Measurements from ENCODE around the gene GRB10.

The GRB10 gene

DNA sequence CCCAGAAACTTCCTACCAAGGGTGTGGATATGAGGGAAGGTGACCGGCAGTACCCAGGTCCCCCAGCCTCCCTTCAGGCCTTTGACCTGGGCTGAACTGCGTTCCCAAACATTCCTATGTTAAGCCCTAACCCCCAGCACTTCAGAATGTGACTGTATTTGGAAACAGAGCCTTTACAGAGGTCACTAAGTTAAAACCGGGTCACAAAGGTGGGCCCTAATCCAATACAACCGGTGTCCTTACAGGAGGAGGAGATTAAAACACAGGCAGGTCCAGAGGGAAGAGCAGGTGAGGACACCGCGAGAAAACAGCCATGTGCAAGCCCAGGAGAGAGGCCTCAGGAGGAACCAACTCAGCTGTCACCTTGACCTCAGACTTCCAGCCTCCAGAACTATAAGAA, 28.0 kb downstream of the GRB10 start:
- FAIRE-seq, result no peak
- no peak for DNase-seq (ENCODE audit: insufficient read length, low spot score)
- TF ChIP-seq SPI1 (IDR thresholded peaks at IDR 0.05; ENCODE audit: low read depth, low read length) (no peak), PAX5 (IDR thresholded peaks at IDR 0.05; ENCODE audit: insufficient read depth, low read length, severe bottlenecking) (no peak), POU2F2 (IDR thresholded peaks at IDR 0.05; ENCODE audit: low read depth, low read length) (no peak), POLR2AphosphoS5 (IDR thresholded peaks at IDR 0.05; ENCODE audit: low read depth, low read length) (no peak), POLR2A (IDR thresholded peaks at IDR 0.05; ENCODE audit: low read depth, low read length) (no peak), TAF1 (IDR thresholded peaks at IDR 0.05; ENCODE audit: low read depth, low read length) (no peak)

DNA sequence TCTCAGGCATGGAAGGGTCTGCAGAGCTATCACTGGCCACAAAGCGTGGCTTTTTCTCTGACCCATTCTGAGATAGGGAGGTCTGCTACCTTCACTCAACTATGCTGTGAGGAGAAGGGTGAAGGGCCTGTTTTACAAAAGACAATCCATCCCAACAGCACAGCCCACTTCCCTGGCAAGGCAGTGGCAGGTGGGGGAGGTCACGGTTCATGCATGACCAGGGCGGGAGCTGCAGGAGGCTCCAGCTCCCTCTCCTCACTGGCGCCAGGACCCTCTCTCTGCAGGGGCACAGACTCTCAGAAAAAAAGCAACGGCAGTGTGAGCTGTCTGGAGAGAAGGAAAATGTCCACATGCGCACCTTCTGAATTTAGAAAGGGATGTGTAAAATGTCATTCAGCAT, 28.5 kb downstream of the GRB10 start:
- no peak for FAIRE-seq

DNA sequence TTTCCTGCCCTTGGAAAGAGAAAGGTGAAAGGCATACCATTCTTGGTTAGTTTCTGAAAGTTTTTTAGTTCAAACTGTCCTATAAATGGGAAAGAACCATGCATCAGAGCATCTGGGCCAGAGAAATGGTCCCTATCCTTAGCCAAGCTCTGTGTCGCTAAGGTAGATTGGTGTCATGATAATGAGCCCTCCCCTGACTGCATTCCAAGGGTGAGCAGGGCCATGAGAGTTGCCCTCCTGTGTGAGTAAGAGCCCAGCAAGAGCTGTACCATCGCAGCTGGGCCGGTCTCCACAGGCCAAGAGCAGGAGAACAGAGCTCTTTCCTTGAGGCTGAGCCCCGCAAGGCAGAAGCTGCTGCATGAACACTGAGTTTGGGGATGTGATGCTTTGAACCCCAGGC, 30.3 kb downstream of the GRB10 start:
- no peak for DNase-seq (ENCODE audit: insufficient read length, low spot score)
- no peak for FAIRE-seq
- TF ChIP-seq POU2F2 (IDR thresholded peaks at IDR 0.05; ENCODE audit: low read depth, low read length) (no peak), SPI1 (IDR thresholded peaks at IDR 0.05; ENCODE audit: low read depth, low read length) (no peak), POLR2AphosphoS5 (IDR thresholded peaks at IDR 0.05; ENCODE audit: low read depth, low read length) (no peak), POLR2A (IDR thresholded peaks at IDR 0.05; ENCODE audit: low read depth, low read length) (no peak), PAX5 (IDR thresholded peaks at IDR 0.05; ENCODE audit: insufficient read depth, low read length, severe bottlenecking) (no peak), TAF1 (IDR thresholded peaks at IDR 0.05; ENCODE audit: low read depth, low read length) (no peak)

More for the DNA sequence above, 28.5 kb downstream of the GRB10 start:
- no peak for DNase-seq (ENCODE audit: insufficient read length, low spot score)
- TF ChIP-seq POU2F2 (IDR thresholded peaks at IDR 0.05; ENCODE audit: low read depth, low read length) (no peak), SPI1 (IDR thresholded peaks at IDR 0.05; ENCODE audit: low read depth, low read length) (no peak), POLR2AphosphoS5 (IDR thresholded peaks at IDR 0.05; ENCODE audit: low read depth, low read length) (no peak), TAF1 (IDR thresholded peaks at IDR 0.05; ENCODE audit: low read depth, low read length) (no peak), PAX5 (IDR thresholded peaks at IDR 0.05; ENCODE audit: insufficient read depth, low read length, severe bottlenecking) (no peak), POLR2A (IDR thresholded peaks at IDR 0.05; ENCODE audit: low read depth, low read length) (no peak)

DNA sequence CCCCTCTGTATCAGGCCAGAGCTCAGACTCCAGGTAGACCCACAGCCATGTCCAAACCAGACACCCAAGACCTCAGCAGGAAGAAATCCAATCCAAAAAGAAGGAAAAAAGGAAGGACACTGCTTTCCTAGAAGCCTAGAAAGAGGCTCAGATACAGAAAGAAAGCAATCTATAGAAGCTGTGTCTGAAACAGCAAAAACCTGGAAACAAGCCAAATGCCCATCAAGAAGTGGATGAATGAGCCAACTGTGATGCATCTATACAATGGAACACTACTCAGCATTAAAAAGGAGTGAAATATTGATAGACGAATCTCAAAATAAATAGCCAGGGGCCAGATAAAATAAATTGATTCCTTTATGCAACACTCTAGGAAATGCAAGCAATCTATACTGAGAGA, 31.6 kb downstream of the GRB10 start:
- no peak for DNase-seq (ENCODE audit: insufficient read length, low spot score)
- no peak for TF ChIP-seq TAF1 (IDR thresholded peaks at IDR 0.05; ENCODE audit: low read depth, low read length)
- no peak for FAIRE-seq

DNA sequence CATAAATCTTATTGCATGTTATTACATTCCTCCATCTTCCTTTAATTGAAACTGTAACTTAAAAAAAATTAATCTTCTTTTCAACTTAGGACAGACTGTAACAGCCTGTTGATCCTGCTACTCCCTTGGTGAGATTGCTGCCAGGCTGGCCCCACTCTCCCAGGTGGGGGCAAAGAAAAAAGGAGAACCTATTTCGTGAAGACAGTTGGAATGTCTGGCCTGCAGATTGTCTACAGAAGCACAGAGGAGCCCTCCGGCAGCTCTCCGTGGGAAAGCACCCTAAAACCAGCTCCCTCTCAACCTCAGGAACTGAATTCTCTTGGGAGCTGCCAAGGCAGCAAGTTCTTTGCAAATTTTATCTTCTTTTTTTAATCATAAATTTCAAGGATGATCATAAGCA, 32.8 kb downstream of the GRB10 start:
- FAIRE-seq (no peak), DNase-seq (ENCODE audit: insufficient read length, low spot score) (no peak)
- TF ChIP-seq POU2F2 (IDR thresholded peaks at IDR 0.05; ENCODE audit: low read depth, low read length) (no peak), TAF1 (IDR thresholded peaks at IDR 0.05; ENCODE audit: low read depth, low read length) (no peak), SPI1 (IDR thresholded peaks at IDR 0.05; ENCODE audit: low read depth, low read length) (no peak), POLR2AphosphoS5 (IDR thresholded peaks at IDR 0.05; ENCODE audit: low read depth, low read length) (no peak), POLR2A (IDR thresholded peaks at IDR 0.05; ENCODE audit: low read depth, low read length) (no peak), PAX5 (IDR thresholded peaks at IDR 0.05; ENCODE audit: insufficient read depth, low read length, severe bottlenecking) (no peak)

DNA sequence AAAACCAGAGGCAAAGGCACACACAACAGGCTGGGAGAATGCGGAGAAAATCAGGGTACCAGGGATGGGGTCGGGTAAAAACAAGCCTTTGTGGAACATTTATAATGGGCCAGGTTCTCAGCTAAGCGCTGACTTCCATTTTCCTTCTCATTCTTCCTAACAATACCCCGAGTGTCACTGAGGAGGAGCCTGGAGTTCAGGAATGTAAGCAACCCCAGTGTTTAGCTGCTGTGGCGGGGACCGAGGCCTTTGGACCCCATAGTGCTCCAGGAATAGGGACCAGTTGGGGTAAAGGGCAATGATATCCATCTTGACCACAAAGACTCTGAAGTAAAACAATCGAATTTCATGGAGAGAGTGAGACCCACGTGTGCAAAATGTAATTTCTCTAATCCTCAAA, 34.2 kb downstream of the GRB10 start:
- TF ChIP-seq POLR2AphosphoS5 (IDR thresholded peaks at IDR 0.05; ENCODE audit: low read depth, low read length), result no peak
- no peak for TF ChIP-seq TAF1 (IDR thresholded peaks at IDR 0.05; ENCODE audit: low read depth, low read length)
- TF ChIP-seq SPI1 (IDR thresholded peaks at IDR 0.05; ENCODE audit: low read depth, low read length), result no peak
- no peak for TF ChIP-seq POLR2A (IDR thresholded peaks at IDR 0.05; ENCODE audit: low read depth, low read length)
- no peak for TF ChIP-seq PAX5 (IDR thresholded peaks at IDR 0.05; ENCODE audit: insufficient read depth, low read length, severe bottlenecking)
- no peak for TF ChIP-seq POU2F2 (IDR thresholded peaks at IDR 0.05; ENCODE audit: low read depth, low read length)
- no peak for FAIRE-seq

DNA sequence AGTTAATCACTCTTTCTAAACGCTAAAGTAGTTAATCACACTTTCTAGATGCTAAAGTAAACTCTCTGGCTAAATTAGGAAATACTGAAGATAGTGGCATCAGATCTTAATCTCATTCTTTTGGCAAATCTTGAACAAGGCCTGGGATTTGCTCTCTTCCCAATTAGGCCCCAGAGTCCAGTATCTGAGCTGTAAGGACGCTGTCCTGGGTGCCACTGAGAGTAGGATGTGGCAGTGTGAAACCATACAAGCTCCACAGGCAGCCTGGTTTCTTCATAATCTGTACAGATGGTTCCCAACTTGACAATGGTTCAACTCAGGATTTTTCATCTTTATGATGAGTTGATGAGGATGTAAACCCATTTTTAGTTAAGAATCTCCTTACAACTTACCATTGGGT, 36.9 kb downstream of the GRB10 start:
- TF ChIP-seq TAF1 (IDR thresholded peaks at IDR 0.05; ENCODE audit: low read depth, low read length) (no peak), SPI1 (IDR thresholded peaks at IDR 0.05; ENCODE audit: low read depth, low read length) (no peak), POU2F2 (IDR thresholded peaks at IDR 0.05; ENCODE audit: low read depth, low read length) (no peak), PAX5 (IDR thresholded peaks at IDR 0.05; ENCODE audit: insufficient read depth, low read length, severe bottlenecking) (no peak), POLR2AphosphoS5 (IDR thresholded peaks at IDR 0.05; ENCODE audit: low read depth, low read length) (no peak), POLR2A (IDR thresholded peaks at IDR 0.05; ENCODE audit: low read depth, low read length) (no peak)
- DNase-seq (ENCODE audit: insufficient read length, low spot score), result no peak
- no peak for FAIRE-seq

More for the DNA sequence above, 34.2 kb downstream of the GRB10 start:
- DNase-seq (ENCODE audit: insufficient read length, low spot score), result no peak

DNA sequence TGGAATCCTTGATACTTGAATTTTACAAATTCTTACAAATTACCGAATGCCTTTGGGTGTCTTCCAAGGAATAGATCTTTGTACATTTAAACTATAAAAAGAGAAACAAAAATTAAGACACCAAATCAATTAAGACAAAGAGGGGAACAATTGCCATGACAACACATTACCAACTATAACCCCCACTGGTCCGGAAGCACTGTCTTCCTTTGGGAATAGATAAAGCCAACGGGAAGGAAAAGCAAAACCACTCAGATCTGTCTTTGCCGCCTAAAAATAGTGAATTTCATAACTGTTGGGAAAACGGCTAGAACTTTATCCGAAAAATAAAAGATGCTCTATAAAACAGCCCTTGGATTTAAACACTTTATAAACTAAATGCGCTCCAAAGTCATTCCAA, 37.4 kb downstream of the GRB10 start:
- no peak for DNase-seq (ENCODE audit: insufficient read length, low spot score)
- TF ChIP-seq POLR2A (IDR thresholded peaks at IDR 0.05; ENCODE audit: low read depth, low read length), result no peak
- no peak for FAIRE-seq

DNA sequence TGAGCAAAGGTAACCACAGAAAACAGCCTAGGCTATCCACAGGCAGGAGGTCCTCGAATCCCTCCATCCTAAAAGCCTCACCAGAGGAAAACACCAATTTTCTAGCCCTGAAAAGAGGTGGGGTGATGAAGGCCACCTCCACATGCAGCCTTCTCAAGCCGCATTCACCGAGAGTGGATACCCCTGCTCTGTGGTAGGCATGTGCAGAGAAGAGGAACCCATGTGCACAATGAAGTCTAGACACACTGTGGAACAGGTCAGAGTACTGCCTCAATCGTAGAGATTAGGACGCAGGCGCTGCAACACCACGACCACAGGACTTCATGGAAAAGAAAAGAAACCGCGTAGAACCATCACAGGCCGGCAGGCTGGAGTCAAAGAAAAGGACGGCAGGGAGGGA, 38.8 kb downstream of the GRB10 start:
- DNase-seq (ENCODE audit: insufficient read length, low spot score) (no peak), FAIRE-seq (no peak)
- TF ChIP-seq SPI1 (IDR thresholded peaks at IDR 0.05; ENCODE audit: low read depth, low read length) (no peak), TAF1 (IDR thresholded peaks at IDR 0.05; ENCODE audit: low read depth, low read length) (no peak), POLR2AphosphoS5 (IDR thresholded peaks at IDR 0.05; ENCODE audit: low read depth, low read length) (no peak), POLR2A (IDR thresholded peaks at IDR 0.05; ENCODE audit: low read depth, low read length) (no peak), PAX5 (IDR thresholded peaks at IDR 0.05; ENCODE audit: insufficient read depth, low read length, severe bottlenecking) (no peak), POU2F2 (IDR thresholded peaks at IDR 0.05; ENCODE audit: low read depth, low read length) (no peak)

DNA sequence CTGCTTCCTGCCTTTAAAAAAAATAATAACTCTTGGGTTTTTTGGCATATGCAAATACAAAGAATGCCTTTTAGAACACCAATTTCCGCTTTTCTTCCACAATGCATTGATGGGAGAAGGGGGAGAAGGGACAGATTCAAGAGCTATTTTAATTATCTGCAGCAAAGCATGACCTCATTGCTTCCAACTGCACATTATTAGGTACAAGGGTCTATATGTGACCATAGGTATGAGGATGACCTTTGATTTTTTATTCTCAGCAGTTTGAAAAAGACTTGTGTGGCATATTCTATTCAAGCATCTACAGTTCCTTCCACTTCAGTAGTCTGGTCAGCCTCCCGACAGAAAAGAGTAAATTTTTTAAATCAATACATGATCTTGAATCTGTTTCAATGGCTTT, 39.7 kb downstream of the GRB10 start:
- FAIRE-seq, result no peak
- TF ChIP-seq TAF1 (IDR thresholded peaks at IDR 0.05; ENCODE audit: low read depth, low read length), result no peak
- TF ChIP-seq PAX5 (IDR thresholded peaks at IDR 0.05; ENCODE audit: insufficient read depth, low read length, severe bottlenecking), result no peak
- TF ChIP-seq POU2F2 (IDR thresholded peaks at IDR 0.05; ENCODE audit: low read depth, low read length), result no peak
- no peak for TF ChIP-seq SPI1 (IDR thresholded peaks at IDR 0.05; ENCODE audit: low read depth, low read length)
- TF ChIP-seq POLR2AphosphoS5 (IDR thresholded peaks at IDR 0.05; ENCODE audit: low read depth, low read length), result no peak
- TF ChIP-seq POLR2A (IDR thresholded peaks at IDR 0.05; ENCODE audit: low read depth, low read length), result no peak
- DNase-seq (ENCODE audit: insufficient read length, low spot score), result no peak

Measured in GM12891 (cell line).